HepG2 (cell line): Measurements from ENCODE around the gene ALKBH5. TPM values are rescaled to one million over a fixed set of nuclear protein-coding genes. Genes with fewer than 3 reads are reported as not detected.

ENCODE experiments used
- ATAC-seq: fragments of 200-7000 bp; cut with Tn5 transposase; 3 replicates; pipeline ENCODE4 v1.9.1; 2020; ENCODE audit warnings: mild to moderate bottlenecking, moderate library complexity
- BruUV-seq: library from RNA; stranded (reverse); fragments of 400-500 nt; replicated peaks from 2 replicates; lab custom pipeline; 2021; lab: Mats Ljungman, UMichigan
- CTCF ChIA-PET: fragments of 300-600 bp; formaldehyde crosslinking; extraction: SDS; loops from one replicate; lab custom pipeline; 2021; ENCODE audit warnings: low total read pairs, inconsistent platforms, low intra/inter-chr PET ratio; lab: Yijun Ruan, JAX
- POLR2A ChIA-PET: fragments of 350-600 bp; sonication (Branson Sonifier 250); formaldehyde crosslinking; loops from one replicate; lab custom pipeline; 2020; ENCODE audit warnings: antibody characterized with exemption, inconsistent platforms; lab: Yijun Ruan, JAX
- DNase-seq: peaks from one replicate; pipeline ENCODE4 v3.0.0-alpha.2; 2015; ENCODE audit warnings: low spot score
- FAIRE-seq: peaks from 3 replicates; lab custom pipeline; 2011; peaks lifted over from hg19 to GRCh38; lab: Jason Lieb, UNC
- H2AFZ ChIP-seq: one replicate; pipeline ENCODE4 v1.6.1; 2011; ENCODE audit warnings: low read length, inconsistent platforms
- H3K27ac ChIP-seq: fragments of 300-600 bp; 3 replicates; pipeline ENCODE4 v1.8.0; 2011; ENCODE audit warnings: mixed run types, mild to moderate bottlenecking, mixed read lengths, low read length, inconsistent platforms; ENCODE audit not compliant: insufficient read depth; ENCODE audit errors: extremely low read length
- H3K27me3 ChIP-seq, 2 experiments: fragments of 200-600 bp in 1 of 2; 2 replicates in 1 of 2; 3 replicates in 1 of 2; pipeline versions ENCODE4 v1.6.0 to v1.8.0; 2011; ENCODE audit warnings: low read length in 2 of 2, mild to moderate bottlenecking in 2 of 2, moderate library complexity in 2 of 2, inconsistent platforms in 1 of 2; ENCODE audit not compliant: insufficient read depth in 2 of 2, control insufficient read depth in 1 of 2
- H3K36me3 ChIP-seq, 2 experiments: fragments of 200-600 bp in 1 of 2; replicated peaks in 1 of 2; 2 replicates in 1 of 2; 3 replicates in 1 of 2; pipeline versions ENCODE4 v1.5.1 to v1.8.0; 2011; ENCODE audit warnings: low read length in 2 of 2, inconsistent platforms in 1 of 2; ENCODE audit not compliant: insufficient read depth in 2 of 2, control insufficient read depth in 1 of 2
- H3K4me1 ChIP-seq: 2 replicates; pipeline ENCODE4 v1.5.1; 2012; ENCODE audit warnings: low read length, inconsistent platforms; ENCODE audit not compliant: insufficient read depth
- H3K4me2 ChIP-seq: 2 replicates; pipeline ENCODE4 v1.6.0; 2011; ENCODE audit warnings: low read depth, low read length, inconsistent platforms
- H3K4me3 ChIP-seq, 3 experiments: fragments of 200-600 bp in 1 of 3; sonication (generic), shearing (Covaris generic) in 1 of 3; replicated peaks in 1 of 3; 2 replicates each; pipeline ENCODE4 v1.5.1; 2011 to 2016; ENCODE audit warnings: low read length in 3 of 3, inconsistent platforms in 2 of 3, low read depth in 2 of 3, mild to moderate bottlenecking in 2 of 3, control low read depth in 1 of 3, mixed read lengths in 1 of 3; ENCODE audit not compliant: insufficient read depth in 1 of 3
- H3K79me2 ChIP-seq: one replicate; pipeline ENCODE4 v1.6.1; 2011; ENCODE audit warnings: low read length, inconsistent platforms; ENCODE audit not compliant: insufficient read depth
- H3K9ac ChIP-seq: 2 replicates; pipeline ENCODE4 v1.6.0; 2011; ENCODE audit warnings: mild to moderate bottlenecking, low read depth, low read length, inconsistent platforms; ENCODE audit not compliant: insufficient read depth
- H3K9me3 ChIP-seq: 2 replicates; pipeline ENCODE4 v1.5.1; 2012; ENCODE audit warnings: mild to moderate bottlenecking, low read length
- H4K20me1 ChIP-seq: 2 replicates; pipeline ENCODE4 v1.6.0; 2011; ENCODE audit warnings: inconsistent platforms, mild to moderate bottlenecking, low read length, moderate library complexity; ENCODE audit not compliant: insufficient read depth
- CEBPB ChIP-seq: IDR thresholded peaks from 2 replicates; pipeline ENCODE4 v1.6.1; 2011; ENCODE audit warnings: low read depth, low read length, improper control_type of control experiment, borderline replicate concordance
- KLF11 ChIP-seq: IDR thresholded peaks from 2 replicates; pipeline ENCODE4 v1.6.1; 2016; ENCODE audit warnings: missing compliant biosample characterization
- TEAD2 ChIP-seq: sonication (generic); formaldehyde crosslinking; IDR thresholded peaks from 2 replicates; pipeline ENCODE4 v1.9.0; 2021; ENCODE audit warnings: missing genetic modification reagents
- ZEB1 ChIP-seq: IDR thresholded peaks from 2 replicates; pipeline ENCODE4 v1.6.1; 2012; ENCODE audit warnings: mild to moderate bottlenecking, low read depth, inconsistent platforms; ENCODE audit not compliant: insufficient replicate concordance
- ZGPAT ChIP-seq: IDR thresholded peaks from 2 replicates; pipeline ENCODE4 v1.6.1; 2016; ENCODE audit warnings: mild to moderate bottlenecking
- ZNF317 ChIP-seq: sonication (generic); formaldehyde crosslinking; IDR thresholded peaks from 2 replicates; pipeline ENCODE4 v1.5.0; 2020; ENCODE audit warnings: mild to moderate bottlenecking, missing genetic modification reagents
- WGBS: methylation state at CpG from one replicate; pipeline ENCODE4 v1.1.6; 2017; ENCODE audit warnings: low lambda C conversion rate; 5-methylcytosine and 5-hydroxymethylcytosine counted together
- in situ Hi-C: cut with HindIII; loops from 2 replicates; pipeline ENCODE4 v1.10.0; 2017; ENCODE audit warnings: low pct_unique_long_range_greater_than_20kb; ENCODE audit not compliant: extremely low pct_ligation_motif_present
- intact Hi-C: fragments of 100-400 bp; cut with micrococcal nuclease; formaldehyde crosslinking; loops from one replicate; pipeline ENCODE4 v1.10.0; 2022; ENCODE audit not compliant: unreplicated experiment
- polyA plus RNA-seq, 8 experiments: library from polyadenylated mRNA; depleted of rRNA in 3 of 8; stranded (reverse) in 7 of 8; unstranded in 1 of 8; fragments of >200 nt; fragmentation: Illumina TruSeq in 4 of 8; extraction: Trizol in 4 of 8; gene quantifications; 2 replicates each; pipeline versions ENCODE4 v1.2.1 to v1.2.3, GENCODE V29; 2011 to 2016; ENCODE audit warnings: low read depth in 4 of 8, missing spikeins in 1 of 8, mixed read lengths in 1 of 8; ENCODE audit not compliant: insufficient read depth in 1 of 8
- total RNA-seq, 5 experiments: library from RNA; depleted of rRNA; stranded (reverse); fragments of >200 nt; fragmentation: Illumina TruSeq; extraction: Trizol; gene quantifications; 2 replicates each; pipeline ENCODE4 v1.2.3, GENCODE V29; 2016; ENCODE audit warnings: low read depth in 1 of 5
- TF ChIP-seq, protein P1 (sequence below): sonication (generic); formaldehyde crosslinking; IDR thresholded peaks from 2 replicates; pipeline ENCODE4 v1.8.1; 2023; ENCODE audit warnings: missing genetic modification reagents, mild to moderate bottlenecking, borderline replicate concordance
- TF ChIP-seq, protein P2 (sequence below): IDR thresholded peaks from 2 replicates; pipeline ENCODE4 v1.6.1; 2016

Gene ALKBH5
- total and polyA plus RNA-seq, 2 of the 13 experiments (the other 11 are each of a cell fraction or from before 2014, with no cell fraction given), result 68.9 to 76.9 TPM

DNA sequence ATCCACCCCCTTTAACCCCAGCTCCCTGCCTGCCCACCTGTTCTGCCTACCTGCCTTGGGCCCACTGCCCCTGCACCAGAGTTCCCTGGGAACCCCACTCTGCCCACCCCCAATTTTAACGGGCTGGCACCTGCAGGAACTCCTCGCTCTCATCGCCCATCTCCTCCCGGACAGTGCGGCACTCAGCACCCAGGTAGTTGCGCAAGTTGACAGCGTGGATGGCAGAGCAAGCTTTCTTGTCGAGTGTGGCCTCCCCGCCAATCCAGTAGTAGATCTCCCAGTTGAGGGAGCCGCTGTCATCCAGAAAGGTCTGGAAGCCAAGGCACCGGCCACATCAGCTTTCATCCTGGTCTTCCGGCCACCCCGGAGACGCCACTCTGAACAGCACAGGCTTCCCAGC, 67.1 kb downstream of the ALKBH5 start:
- H2AFZ ChIP-seq, result no peak overlapping the region
- POLR2A ChIA-PET, result no interaction called here
- no peak overlapping the region for H3K9ac ChIP-seq
- H3K4me2 ChIP-seq, result no peak overlapping the region
- no peak overlapping the region for H3K4me3 ChIP-seq
- BruUV-seq, result no TSS peak
- 100% methylated on average over 11 of the region's 14 CpGs for WGBS
- no peaks in the 10 kb centered on the region for H3K79me2 ChIP-seq
- H3K4me1 ChIP-seq, result no peaks in the 10 kb centered on the region
- H4K20me1 ChIP-seq, result no peaks in the 10 kb centered on the region
- TF ChIP-seq ZNF317 (CRISPR knock-in tag) (no peak), TEAD2 (CRISPR knock-in tag) (no peak), CEBPB (peak; percentile 61), ZEB1 (no peak)
- TF ChIP-seq, protein P1, sequence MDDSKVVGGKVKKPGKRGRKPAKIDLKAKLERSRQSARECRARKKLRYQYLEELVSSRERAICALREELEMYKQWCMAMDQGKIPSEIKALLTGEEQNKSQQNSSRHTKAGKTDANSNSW (CRISPR knock-in tag), result no peak
- TF ChIP-seq, protein P2, sequence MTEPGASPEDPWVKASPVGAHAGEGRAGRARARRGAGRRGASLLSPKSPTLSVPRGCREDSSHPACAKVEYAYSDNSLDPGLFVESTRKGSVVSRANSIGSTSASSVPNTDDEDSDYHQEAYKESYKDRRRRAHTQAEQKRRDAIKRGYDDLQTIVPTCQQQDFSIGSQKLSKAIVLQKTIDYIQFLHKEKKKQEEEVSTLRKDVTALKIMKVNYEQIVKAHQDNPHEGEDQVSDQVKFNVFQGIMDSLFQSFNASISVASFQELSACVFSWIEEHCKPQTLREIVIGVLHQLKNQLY (CRISPR knock-in tag), result no peak
- intact Hi-C loops, result no loop called here
- H3K9me3 ChIP-seq, result no peaks in the 10 kb centered on the region
- CTCF ChIA-PET, result no interaction called here
- peaks cover 39 to 85% of the 10 kb centered on the region in 2 experiments for H3K36me3 ChIP-seq
- ATAC-seq (no peak), FAIRE-seq (no peak), DNase-seq (no peak)
- in situ Hi-C loops, result no loop called here
- no peak overlapping the region for H3K27ac ChIP-seq
- H3K27me3 ChIP-seq, result no peaks in the 10 kb centered on the region

DNA sequence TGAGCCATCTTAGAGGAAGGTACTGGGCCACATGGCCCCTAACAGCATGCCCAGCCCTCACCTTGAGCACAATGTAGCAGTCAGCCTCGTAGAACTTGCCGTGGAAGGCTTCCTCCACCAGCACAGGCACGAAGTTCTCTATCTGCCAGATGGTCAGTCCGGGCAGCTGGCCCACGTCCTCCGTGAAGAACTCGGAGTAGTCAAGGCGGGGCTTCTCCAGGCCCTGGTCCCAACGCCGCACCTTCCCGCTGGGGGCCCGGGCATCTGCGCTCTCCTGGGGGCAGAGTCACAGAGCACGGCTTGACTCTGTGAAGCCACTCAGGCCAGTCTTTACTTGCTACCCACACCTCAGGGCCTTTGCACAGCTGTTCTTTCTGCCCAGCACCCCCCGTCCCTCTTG, 67.6 kb downstream of the ALKBH5 start:
- FAIRE-seq, result no peak
- peaks cover 1% of the 10 kb centered on the region for H3K4me1 ChIP-seq
- ChIA-PET POLR2A (no interaction called here), CTCF (no interaction called here)
- WGBS, result 96% methylated on average over 12 of the region's 15 CpGs
- H3K9ac ChIP-seq, result no peak overlapping the region
- no TSS peak for BruUV-seq
- peaks cover 3% of the 10 kb centered on the region for H3K79me2 ChIP-seq
- H3K27me3 ChIP-seq, result no peaks in the 10 kb centered on the region
- H3K4me2 ChIP-seq, result no peak overlapping the region
- no peaks in the 10 kb centered on the region for H4K20me1 ChIP-seq
- H3K4me3 ChIP-seq, result no peak overlapping the region
- H3K27ac ChIP-seq, result no peak overlapping the region
- ATAC-seq, result no peak
- H2AFZ ChIP-seq, result no peak overlapping the region
- DNase-seq, result no peak
- H3K9me3 ChIP-seq, result no peaks in the 10 kb centered on the region
- no peak for TF ChIP-seq KLF11 (CRISPR knock-in tag)
- no peak for TF ChIP-seq ZGPAT (CRISPR knock-in tag)
- in situ Hi-C loops, result no loop called here
- H3K36me3 ChIP-seq, result peaks cover 41 to 84% of the 10 kb centered on the region in 2 experiments
- intact Hi-C loops, result no loop called here
